ENCODE measurements around the gene TBC1D13.
"Not testable (repeated sequence)": the region's sequence is repeated elsewhere in the genome, so short reads cannot be mapped to it uniquely, and the experiment has no call there.

TBC1D13 gene

DNA sequence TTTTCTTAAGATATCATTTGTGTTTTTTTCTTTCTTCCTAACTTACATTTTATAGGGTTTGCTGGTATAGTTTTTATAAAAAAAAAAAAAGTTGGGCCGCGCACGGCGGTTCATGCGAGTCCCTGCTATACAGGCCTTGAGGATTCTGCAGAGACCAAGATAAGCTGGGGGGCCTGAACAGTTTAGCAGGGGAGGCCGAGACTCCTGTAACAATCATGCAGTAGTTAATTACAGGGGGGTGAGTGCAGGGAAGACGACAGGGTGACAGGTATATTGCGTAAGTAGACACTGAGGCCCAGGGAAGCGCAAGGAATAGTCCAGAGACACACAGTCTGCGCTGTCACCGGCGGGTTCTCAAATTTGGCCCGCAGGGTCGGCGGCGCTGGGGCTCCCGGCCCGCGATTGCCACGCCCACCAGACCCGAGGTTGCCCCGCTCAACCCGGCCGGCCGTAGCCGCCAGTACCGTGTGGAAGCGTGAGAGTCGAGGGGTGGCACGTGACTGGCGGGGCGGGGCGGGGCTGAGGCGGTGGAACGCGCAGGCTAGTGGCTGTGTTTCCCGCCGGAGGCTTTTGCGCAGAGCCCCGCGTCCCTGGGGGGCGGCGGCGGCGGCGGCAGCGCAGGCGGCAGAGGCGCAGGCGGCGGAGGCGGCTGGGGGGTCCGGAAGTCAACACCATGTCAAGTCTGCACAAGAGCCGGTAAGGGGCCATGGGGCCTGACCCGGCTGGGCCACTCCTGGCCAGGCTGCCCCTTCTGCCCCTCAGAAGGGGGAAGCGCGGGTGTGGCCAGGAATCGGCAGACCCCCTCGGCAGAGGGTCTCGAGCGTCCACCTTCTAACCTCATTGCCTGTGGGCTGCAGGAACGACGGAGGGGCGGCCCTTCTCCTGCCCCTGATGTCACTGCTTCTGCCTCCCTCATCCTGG, at the start of gene TBC1D13:
Gene TBC1D13, plus strand, starts transcription at position 573 of the 921 bp plus-strand sequence. Its CDS starts 101 bp downstream, at position 674.
- FAIRE-seq = no peak

- no peak for FAIRE-seq
These were observed 44.7 kb upstream of the TBC1D13 start for GRCh38 chr9:128742401-128742800.

GRCh38 chr9:128743421-128743820, 43.6 kb upstream of the TBC1D13 start:
- no peak for FAIRE-seq

DNA sequence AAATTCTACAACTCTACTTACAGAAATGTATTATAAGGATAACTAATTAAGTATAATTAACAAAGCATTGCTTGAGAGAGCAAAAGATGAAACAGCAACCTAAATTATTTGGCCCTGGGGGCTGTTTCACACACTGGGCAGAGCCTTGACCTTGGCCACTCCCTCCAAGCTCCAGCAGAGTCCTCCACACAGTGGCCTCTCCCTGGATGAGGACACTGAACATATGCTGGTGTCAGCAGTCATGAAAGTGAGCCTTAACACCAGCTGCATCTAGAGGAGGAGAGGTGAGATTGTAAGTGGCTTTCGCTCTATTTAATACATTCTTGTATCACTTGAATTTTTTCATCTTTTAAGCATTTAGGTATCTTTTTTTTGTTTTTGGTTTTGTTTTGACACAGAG, 39.8 kb upstream of the TBC1D13 start:
- FAIRE-seq = no peak

GRCh38 chr9:128750926-128751595, 36.0 kb upstream of the TBC1D13 start:
- FAIRE-seq = no peak

DNA sequence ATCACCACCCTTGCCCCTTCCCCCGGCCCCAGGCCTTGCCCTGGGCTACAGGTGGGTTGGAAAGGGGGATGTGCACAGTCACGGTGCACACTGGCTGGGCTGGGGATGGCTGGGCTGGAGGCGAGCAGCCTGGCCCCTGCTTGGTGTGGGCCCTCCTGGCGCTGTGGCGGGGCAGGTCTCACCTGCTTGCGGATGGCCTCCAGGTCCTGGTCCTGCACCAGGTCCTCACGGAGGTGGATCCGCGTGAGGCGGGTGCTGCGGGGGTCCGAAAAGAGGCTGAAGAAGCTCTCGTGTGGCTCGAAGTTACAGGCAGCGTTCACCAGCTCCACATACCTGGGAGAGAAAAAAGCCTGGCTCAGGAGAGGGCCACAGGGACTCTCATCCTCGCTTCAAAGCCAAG, 33.4 kb upstream of the TBC1D13 start:
- no peak for FAIRE-seq

DNA sequence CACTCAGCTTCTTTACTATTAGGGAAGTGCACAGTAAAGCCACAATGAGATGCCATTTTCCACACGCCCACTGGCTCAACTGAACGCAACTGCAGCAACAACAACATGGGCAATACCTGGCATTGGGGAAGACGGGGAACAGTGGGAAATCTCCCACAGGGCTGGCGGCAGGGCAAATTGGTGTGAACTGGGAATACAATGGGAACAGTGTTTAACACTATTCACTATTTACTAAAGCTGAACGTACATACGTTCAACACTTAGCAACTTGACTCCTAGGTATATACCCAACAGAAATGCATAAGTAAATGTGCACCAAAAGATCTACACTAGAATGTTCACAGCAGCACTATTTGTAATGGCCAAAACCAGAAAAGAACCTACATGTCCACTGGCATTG, 29.5 kb upstream of the TBC1D13 start:
- FAIRE-seq = no peak

- no peak for FAIRE-seq
These were observed 24.2 kb upstream of the TBC1D13 start for GRCh38 chr9:128762671-128763449.

DNA sequence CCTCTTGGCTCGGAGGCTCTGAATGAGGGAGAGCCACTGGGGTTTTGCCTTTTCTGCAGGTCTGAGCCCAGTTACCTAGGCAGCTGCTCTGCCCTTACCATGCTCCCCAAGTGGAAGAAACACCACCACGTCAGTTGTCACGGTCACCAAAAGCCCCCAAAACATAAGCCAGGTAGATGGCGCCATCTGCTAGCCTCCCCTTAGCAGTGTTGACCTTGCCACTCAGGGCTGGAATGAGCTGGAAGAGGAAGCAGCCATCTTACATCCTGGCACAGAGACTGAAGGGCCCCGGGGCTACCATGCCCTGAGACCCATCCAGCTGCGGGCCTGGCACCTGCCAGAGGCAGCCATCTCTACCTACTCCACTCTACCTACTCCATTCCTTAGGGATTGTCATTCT, 22.7 kb upstream of the TBC1D13 start:
- FAIRE-seq = no peak

GRCh38 chr9:128765499-128765898, 21.6 kb upstream of the TBC1D13 start:
- no peak for FAIRE-seq

GRCh38 chr9:128768606-128769005, 18.4 kb upstream of the TBC1D13 start:
- FAIRE-seq = no peak

GRCh38 chr9:128770286-128771030, 16.6 kb upstream of the TBC1D13 start:
- FAIRE-seq = no peak

DNA sequence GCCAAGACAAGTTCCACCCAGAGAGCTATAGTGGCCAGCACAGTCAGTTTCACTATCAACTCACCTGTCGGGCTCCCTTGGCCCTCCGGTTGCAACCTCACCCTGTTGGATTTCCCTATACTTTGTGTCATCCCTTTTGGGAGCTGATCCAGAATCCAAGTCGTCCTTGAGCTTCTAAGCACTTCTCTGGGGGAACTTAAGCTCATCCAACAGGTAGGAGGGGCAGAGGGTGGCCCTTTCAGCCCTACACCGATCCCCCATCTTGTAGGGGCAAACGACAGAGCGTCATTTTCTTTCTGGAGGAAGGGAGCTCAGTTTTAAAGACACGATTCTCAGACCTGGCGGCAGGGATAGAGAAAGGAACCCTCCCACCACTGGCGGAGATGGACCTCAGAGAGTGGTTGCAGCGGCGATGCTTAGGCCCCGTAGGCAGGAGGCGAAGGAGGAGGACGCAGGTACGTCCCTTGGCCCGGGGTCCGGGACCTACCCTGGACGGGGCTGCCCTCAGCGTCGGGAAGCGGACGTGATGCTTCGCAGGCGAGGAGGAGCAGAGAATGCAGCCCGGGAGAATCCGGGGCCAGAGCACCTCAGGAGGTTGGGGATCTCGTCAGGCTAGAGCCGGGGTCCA, 15.8 kb upstream of the TBC1D13 start:
- no peak for FAIRE-seq

DNA sequence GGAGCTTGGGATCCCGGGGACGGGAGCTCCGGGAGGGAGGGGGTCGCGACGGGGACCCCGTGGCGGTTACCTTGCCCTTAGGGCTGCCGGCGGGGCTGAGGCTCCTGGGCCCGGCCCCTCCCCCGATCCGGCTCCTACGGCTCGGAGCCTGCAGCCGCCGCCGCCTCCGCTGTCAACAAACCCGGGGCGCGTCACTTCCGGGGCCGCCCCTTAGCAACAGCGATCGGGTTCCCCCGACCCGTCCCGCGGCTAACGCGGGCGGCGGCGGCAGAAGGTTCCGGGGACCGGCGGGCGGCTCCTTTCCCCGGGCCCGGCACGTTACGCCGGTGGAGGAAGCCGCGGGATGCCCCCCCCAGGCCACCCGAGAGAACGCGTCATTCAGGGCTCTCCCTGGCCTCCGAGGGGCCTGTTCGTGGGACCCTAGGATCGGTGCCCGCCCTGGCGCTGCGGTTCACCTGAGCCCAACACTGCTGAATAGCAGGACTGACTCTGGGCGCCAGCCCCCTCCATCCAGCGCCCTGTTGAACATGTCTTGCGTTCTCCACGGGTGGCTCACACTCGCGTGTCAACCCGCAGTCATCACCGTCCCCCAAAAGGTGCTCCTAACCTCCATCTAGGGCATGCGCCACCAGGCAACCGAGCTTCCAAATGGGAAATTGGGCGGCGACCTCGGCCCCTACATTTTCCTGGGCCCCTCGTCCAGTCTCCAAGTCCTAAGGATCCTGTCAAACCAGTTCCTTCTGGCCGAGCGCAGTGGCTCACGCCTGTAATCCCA, 15.1 kb upstream of the TBC1D13 start, which contains the start of gene ZER1:
Gene ZER1, minus strand, starts transcription at position 183 of the 775 bp plus-strand sequence. CDS start 16,362 bp downstream, outside the sequence.
- FAIRE-seq = no peak

- no peak for FAIRE-seq
These were observed 14.0 kb upstream of the TBC1D13 start for GRCh38 chr9:128773049-128773448.

DNA sequence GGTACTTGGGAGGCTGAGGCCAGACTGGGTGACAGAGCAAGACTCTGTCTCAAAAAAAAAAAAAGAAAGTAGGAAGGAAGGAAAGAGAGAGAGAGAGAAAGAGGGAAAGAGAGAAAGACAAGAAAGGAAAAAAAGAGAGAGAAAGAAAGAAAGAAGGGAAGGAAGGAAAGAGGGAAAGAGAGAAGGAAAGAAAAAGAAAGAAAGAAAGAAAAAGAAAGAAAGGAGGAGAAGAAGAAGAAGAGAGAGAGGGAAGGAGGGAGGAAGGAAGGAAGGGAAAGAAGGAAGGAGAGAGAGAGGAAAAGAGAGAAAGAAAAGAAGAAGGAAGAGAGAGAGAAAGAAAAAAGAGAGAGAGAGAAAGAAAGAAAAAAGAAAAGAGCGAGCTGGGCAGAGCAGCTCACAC, 12.2 kb upstream of the TBC1D13 start:
- FAIRE-seq = no peak

DNA sequence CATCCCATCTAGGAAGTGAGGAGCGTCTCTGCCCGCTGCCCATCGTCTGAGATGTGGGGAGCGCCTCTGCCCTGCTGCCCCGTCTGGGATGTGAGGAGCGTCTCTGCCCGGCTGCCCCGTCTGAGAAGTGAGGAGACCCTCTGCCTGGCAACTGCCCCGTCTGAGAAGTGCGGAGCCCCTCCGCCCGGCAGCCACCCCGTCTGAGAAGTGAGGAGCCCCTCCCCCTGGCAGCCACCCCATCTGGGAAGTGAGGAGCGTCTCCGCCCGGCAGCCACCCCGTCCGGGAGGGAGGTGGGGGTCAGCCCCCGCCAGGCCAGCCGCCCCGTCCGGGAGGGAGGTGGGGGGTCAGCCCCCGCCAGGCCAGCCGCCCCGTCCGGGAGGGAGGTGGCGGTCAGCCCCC, 7.0 kb upstream of the TBC1D13 start:
- not testable (repeated sequence) for FAIRE-seq

DNA sequence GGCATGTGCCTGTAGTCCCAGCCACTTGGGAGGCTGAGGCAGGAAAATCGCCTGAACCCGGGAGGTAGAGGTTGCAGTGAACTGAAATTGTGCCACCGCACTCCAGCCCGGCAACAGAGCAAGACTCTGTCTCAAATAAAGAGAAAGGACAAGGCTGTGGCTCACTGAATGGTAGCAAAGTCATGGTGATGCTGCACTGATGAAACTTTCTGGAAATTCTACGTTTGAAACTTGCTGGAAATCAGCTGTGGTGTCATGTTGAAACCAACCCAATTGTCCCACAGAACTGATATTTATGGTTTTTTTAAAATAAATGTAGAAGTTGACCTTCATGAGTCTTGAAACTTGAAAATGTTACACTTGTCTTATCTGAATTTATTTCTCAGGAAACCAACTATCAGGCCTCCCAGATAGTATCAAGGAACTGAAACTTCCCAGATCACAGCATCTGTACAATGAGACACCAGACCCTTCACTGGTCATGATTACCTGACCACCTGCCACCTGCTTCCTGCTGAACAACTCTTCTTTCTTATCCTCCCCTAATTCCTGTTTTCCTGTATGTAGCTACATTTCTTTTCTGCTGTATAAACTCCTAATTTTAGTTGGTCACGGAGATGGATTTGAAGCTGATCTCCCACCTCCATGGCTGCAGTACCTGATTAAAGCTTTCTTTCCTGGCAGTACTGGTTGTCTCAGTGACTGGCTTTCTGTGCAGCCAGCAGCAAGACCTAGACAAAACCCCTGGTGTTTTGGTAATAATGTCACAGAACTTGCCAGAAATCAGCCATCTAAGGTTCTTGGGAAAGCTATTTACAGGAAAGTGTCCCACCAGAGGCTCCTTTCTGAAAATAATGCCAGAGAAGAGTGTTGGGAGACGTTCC, 5.6 kb upstream of the TBC1D13 start:
- no peak for FAIRE-seq

DNA sequence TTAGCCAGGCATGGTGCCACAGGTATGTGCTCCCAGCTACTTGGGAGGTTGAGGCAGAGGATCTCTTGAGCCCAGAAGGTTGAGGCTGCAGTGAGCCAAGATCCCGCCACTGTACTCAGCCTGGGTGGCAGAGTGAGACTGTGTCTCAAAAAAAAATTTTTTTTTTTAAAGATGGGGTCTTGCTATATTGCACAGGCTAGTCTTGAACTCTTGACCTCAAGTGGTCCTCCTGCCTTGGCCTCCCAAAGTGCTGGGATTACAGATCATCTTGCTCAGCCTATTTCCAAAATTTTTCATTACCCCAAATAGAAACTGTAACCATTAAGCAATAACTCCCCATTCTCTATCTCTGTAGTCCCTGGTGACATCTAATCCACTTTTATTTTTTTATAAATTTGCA, 4.4 kb upstream of the TBC1D13 start:
- no peak for FAIRE-seq

DNA sequence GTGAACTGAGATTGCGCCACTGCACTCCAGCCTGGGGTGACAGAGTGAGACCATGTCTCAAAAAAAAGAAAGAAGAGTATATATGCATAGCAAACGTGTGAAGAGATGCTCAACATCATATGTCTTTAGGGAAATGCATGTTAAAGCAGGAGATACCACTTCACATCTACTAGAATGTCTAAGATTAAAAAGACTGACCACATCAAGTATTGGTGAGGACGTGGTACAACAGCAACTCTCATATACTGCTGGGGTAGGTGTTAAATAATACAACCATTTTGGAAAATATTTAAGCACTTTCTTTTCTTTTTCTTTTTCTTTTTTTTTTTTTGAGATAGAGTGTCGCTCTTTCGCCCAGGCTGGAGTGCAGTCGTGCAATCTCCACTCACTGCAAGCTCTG, 1.6 kb upstream of the TBC1D13 start:
- FAIRE-seq = no peak
